ENCODE measurements around the gene PEPD. TPM values are rescaled to one million over a fixed set of nuclear protein-coding genes. Genes with fewer than 3 reads are reported as not detected.

PEPD gene
- polyA plus RNA-seq, 1 donor from 2014 or later = 43.9 TPM

GRCh38 chr19:33493401-33494275, 28.0 kb downstream of the PEPD start:
- Histone ChIP-seq H3K4me2 (ENCODE audit: low read length) (no peak overlapping the region), H3K27me3 (ENCODE audit: insufficient read depth, low read depth, low read length) (no peaks in the 10 kb centered on the region), H3K27ac (ENCODE audit: low read length) (no peak overlapping the region), H3K9me3 (ENCODE audit: low read length) (no peaks in the 10 kb centered on the region), H3K4me3 (ENCODE audit: low read length) (no peak overlapping the region), H4K20me1 (ENCODE audit: insufficient read depth) (no peaks in the 10 kb centered on the region), H3F3A (ENCODE audit: insufficient read depth, low read length, poor library complexity, severe bottlenecking) (no peaks in the 10 kb centered on the region), H3K79me2 (replicated peaks; ENCODE audit: insufficient read depth, low read length) (no peaks in the 10 kb centered on the region), H3K9ac (ENCODE audit: low read length) (no peak overlapping the region), H2AFZ (ENCODE audit: low read depth, low read length) (no peak overlapping the region), H3K36me3 (ENCODE audit: insufficient read depth, low read length) (no peaks in the 10 kb centered on the region), H3K9me2 (ENCODE audit: insufficient read depth, low read length) (no peaks in the 10 kb centered on the region)
- TF ChIP-seq EZH2 (IDR thresholded peaks at IDR 0.05; ENCODE audit: borderline replicate concordance, insufficient read depth, low read length, poor library complexity, severe bottlenecking) (no peak), MXI1 (conservative IDR thresholded peaks at IDR 0.05; ENCODE audit: poor library complexity, severe bottlenecking) (no peak), CTCF (IDR thresholded peaks at IDR 0.05; ENCODE audit: poor library complexity, severe bottlenecking) (no peak), REST (IDR thresholded peaks at IDR 0.05; ENCODE audit: borderline replicate concordance) (no peak), SMC3 (conservative IDR thresholded peaks at IDR 0.05; ENCODE audit: poor library complexity) (no peak), EP300 (conservative IDR thresholded peaks at IDR 0.05; ENCODE audit: poor library complexity, severe bottlenecking) (no peak), POLR2AphosphoS5 (IDR thresholded peaks at IDR 0.05) (no peak), TAF1 (IDR thresholded peaks at IDR 0.05; ENCODE audit: low read depth) (no peak), RAD21 (conservative IDR thresholded peaks at IDR 0.05) (no peak)

- TF ChIP-seq CTCF (IDR thresholded peaks at IDR 0.05; ENCODE audit: poor library complexity, severe bottlenecking) (no peak), SMC3 (conservative IDR thresholded peaks at IDR 0.05; ENCODE audit: poor library complexity) (no peak), TAF1 (IDR thresholded peaks at IDR 0.05; ENCODE audit: low read depth) (no peak), EP300 (conservative IDR thresholded peaks at IDR 0.05; ENCODE audit: poor library complexity, severe bottlenecking) (no peak), EZH2 (IDR thresholded peaks at IDR 0.05; ENCODE audit: borderline replicate concordance, insufficient read depth, low read length, poor library complexity, severe bottlenecking) (no peak), RAD21 (conservative IDR thresholded peaks at IDR 0.05) (no peak), REST (IDR thresholded peaks at IDR 0.05; ENCODE audit: borderline replicate concordance) (no peak), MXI1 (conservative IDR thresholded peaks at IDR 0.05; ENCODE audit: poor library complexity, severe bottlenecking) (no peak), POLR2AphosphoS5 (IDR thresholded peaks at IDR 0.05) (no peak)
- Histone ChIP-seq H3K9me2 (ENCODE audit: insufficient read depth, low read length) (no peaks in the 10 kb centered on the region), H3K36me3 (ENCODE audit: insufficient read depth, low read length) (no peaks in the 10 kb centered on the region), H2AFZ (ENCODE audit: low read depth, low read length) (no peak overlapping the region), H3K4me2 (ENCODE audit: low read length) (no peak overlapping the region), H3K9ac (ENCODE audit: low read length) (no peak overlapping the region), H3K9me3 (ENCODE audit: low read length) (no peaks in the 10 kb centered on the region), H3K27ac (ENCODE audit: low read length) (no peak overlapping the region), H3K4me3 (ENCODE audit: low read length) (no peak overlapping the region), H3K27me3 (ENCODE audit: insufficient read depth, low read depth, low read length) (no peaks in the 10 kb centered on the region), H3F3A (ENCODE audit: insufficient read depth, low read length, poor library complexity, severe bottlenecking) (no peaks in the 10 kb centered on the region), H3K79me2 (replicated peaks; ENCODE audit: insufficient read depth, low read length) (no peaks in the 10 kb centered on the region), H4K20me1 (ENCODE audit: insufficient read depth) (no peaks in the 10 kb centered on the region)
Observed at GRCh38 chr19:33492951-33493350, 28.6 kb downstream of the PEPD start.
